HL-60/S4 treated with phorbol 12-myristate 13-acetate at 8.2 ng/mL for 4 days and 3 days (cell line): ENCODE data around the gene BSDC1.

ENCODE experiments used
- in situ Hi-C: fragments of 300-500 bp; cut with MboI; formaldehyde crosslinking; loops from 2 replicates; pipeline ENCODE4 v1.15.0; 2022; ENCODE audit warnings: low sequenced_read_pairs

BSDC1 gene

GRCh38 chr1:32394890-32395432 is 720 bp upstream of the BSDC1 start:
- in situ Hi-C loops = no loop called here

GRCh38 chr1:32393832-32394140 is 455 bp downstream of the BSDC1 start:
- in situ Hi-C loops = no loop called here

GRCh38 chr1:32393136-32393535 is 1.1 kb downstream of the BSDC1 start:
- in situ Hi-C loops = no loop called here

- in situ Hi-C loops = no loop called here
These were observed 1.9 kb downstream of the BSDC1 start for GRCh38 chr1:32392325-32392724.

- in situ Hi-C loops = no loop called here
These were observed 3.1 kb downstream of the BSDC1 start for GRCh38 chr1:32390904-32391870.

GRCh38 chr1:32388641-32389040 is 5.6 kb downstream of the BSDC1 start:
- in situ Hi-C loops = no loop called here

GRCh38 chr1:32386676-32387392 is 7.4 kb downstream of the BSDC1 start:
- in situ Hi-C loops = no loop called here

GRCh38 chr1:32380057-32380456 is 14.2 kb downstream of the BSDC1 start:
- in situ Hi-C loops = no loop called here

GRCh38 chr1:32377541-32378220 is 16.6 kb downstream of the BSDC1 start:
- in situ Hi-C loops = no loop called here

GRCh38 chr1:32376199-32376598 is 18.0 kb downstream of the BSDC1 start:
- in situ Hi-C loops = no loop called here

- in situ Hi-C loops = loop anchor here (25.0 kb wide), 1 partner anchor 162 kb away; the partner anchor contains the start of genes CCDC28B, DCDC2B, EIF3I and IQCC
These were observed 20.1 kb downstream of the BSDC1 start for GRCh38 chr1:32373996-32374592.

GRCh38 chr1:32372149-32372756 is 22.0 kb downstream of the BSDC1 start:
- in situ Hi-C loops = loop anchor here (25.0 kb wide), 1 partner anchor 160 kb away; the partner anchor contains the start of genes CCDC28B, DCDC2B, EIF3I and IQCC

GRCh38 chr1:32367912-32368635 is 26.2 kb downstream of the BSDC1 start:
- in situ Hi-C loops = loop anchor here (25.0 kb wide), 1 partner anchor 156 kb away; the partner anchor contains the start of genes CCDC28B, DCDC2B, EIF3I and IQCC

- in situ Hi-C loops = loop anchor here (25.0 kb wide), 1 partner anchor 153 kb away; the partner anchor contains the start of genes CCDC28B, DCDC2B, EIF3I and IQCC
These were observed 28.8 kb downstream of the BSDC1 start for GRCh38 chr1:32365445-32365844.

GRCh38 chr1:32364836-32365235 is 29.4 kb downstream of the BSDC1 start:
- in situ Hi-C loops = loop anchor here (25.0 kb wide), 1 partner anchor 153 kb away; the partner anchor contains the start of genes CCDC28B, DCDC2B, EIF3I and IQCC

- in situ Hi-C loops = loop anchor here (25.0 kb wide), 1 partner anchor 151 kb away; the partner anchor contains the start of genes CCDC28B, DCDC2B, EIF3I and IQCC
These were observed 30.5 kb downstream of the BSDC1 start for GRCh38 chr1:32363713-32364112.

GRCh38 chr1:32362474-32363313 is 31.5 kb downstream of the BSDC1 start, which contains the start of the genes FAM229A and TSSK3:
TSS of gene FAM229A (minus strand) at chr1:32362485. CDS start at chr1:32362091, 394 bp downstream.
TSS of gene TSSK3 (plus strand) at chr1:32362539. CDS start at chr1:32362702, 163 bp downstream.
- in situ Hi-C loops = loop anchor here (25.0 kb wide), 1 partner anchor 150 kb away; the partner anchor contains the start of genes CCDC28B, DCDC2B, EIF3I and IQCC
